Loucy (cell line): ENCODE results near the gene HCN1.

ENCODE experiments used
- CTCF ChIP-seq: fragments of 200-600 bp; sonication (generic); conservative IDR thresholded peaks from 2 replicates; pipeline ENCODE4 v1.5.1; 2014; ENCODE audit warnings: mild to moderate bottlenecking, antibody characterized with exemption, low read length
- EZH2phosphoT487 ChIP-seq: fragments of 200-600 bp; IDR thresholded peaks from 2 replicates; pipeline ENCODE4 v1.6.1; 2018; ENCODE audit warnings: antibody characterized with exemption, mild to moderate bottlenecking, moderate library complexity, borderline replicate concordance

- TF ChIP-seq CTCF, result no peak
- no peak for TF ChIP-seq EZH2phosphoT487
Observed at GRCh38 chr5:45336464-45336863, 359.7 kb downstream of the HCN1 start.
